HG03460 (cell line): ENCODE results near the gene MAN1A2.
A peak's percentile ranks its signal among the peaks of the same experiment; 100 is the strongest.

Source experiments
- ATAC-seq: cut with Tn5 transposase; IDR thresholded peaks from one replicate; pipeline ENCODE4 v1.9.1; 2021; ENCODE audit not compliant: unreplicated experiment

The MAN1A2 gene

DNA sequence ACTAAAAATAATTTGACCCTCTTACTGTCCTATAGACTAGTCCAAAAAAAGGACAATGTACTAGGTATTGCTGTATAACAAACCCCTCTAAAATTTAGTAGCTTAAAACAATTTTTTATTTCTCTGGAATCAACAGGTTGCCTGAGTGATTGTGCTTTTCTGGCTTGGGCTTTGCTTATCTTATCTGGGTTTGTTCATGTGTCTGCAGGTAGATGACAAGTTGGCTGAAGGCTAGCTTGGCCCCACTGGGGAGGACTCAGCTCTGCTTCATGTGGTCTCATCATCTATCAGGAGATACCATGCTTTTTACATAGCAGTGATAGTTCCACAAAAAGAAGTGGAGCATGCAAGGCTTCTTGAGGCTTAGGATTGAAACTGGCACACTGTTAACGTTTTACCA lies 114.2 kb downstream of the MAN1A2 start:
- no peak for ATAC-seq

- ATAC-seq: no peak
These were observed 126.7 kb downstream of the MAN1A2 start for GRCh38 chr1:117493906-117494305.

GRCh38 chr1:117495068-117495467 lies 127.8 kb downstream of the MAN1A2 start:
- ATAC-seq: no peak

DNA sequence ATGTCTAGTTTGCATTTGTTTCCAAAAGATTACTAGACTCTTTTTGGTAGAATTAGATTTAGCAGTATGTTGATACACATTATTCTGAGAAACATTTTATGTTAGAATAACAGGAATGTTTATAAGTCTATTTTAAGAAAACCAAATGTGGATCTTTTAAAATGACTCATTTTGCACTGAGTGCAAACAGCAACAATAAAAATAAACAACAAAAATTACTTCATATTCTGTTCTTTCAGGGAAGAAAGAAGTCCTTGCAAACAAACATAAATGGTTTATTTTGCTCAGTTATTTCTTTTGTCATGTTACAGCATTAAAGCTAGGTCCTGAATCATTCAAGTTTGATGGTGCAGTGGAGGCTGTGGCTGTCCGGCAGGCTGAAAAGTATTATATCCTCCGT lies 131.8 kb downstream of the MAN1A2 start:
- no peak for ATAC-seq

DNA sequence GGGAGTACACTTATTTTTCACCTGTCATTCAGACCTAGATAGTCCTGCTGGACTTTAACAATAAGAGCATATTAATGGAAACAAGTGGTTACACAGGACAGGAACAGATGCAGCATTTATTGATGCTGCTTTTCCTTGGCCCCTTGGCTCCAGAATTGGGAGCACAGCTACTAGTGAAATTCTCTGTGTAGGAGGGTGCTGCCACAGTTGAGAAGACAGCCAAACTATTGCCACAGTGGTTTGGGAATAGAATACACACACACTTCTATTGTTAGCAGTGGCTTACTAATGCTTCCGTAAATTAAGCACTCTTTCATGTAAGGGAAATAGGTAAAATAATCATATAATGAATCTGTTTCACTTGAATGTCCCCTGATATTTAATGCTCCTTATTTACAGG lies 133.3 kb downstream of the MAN1A2 start:
- ATAC-seq: no peak

DNA sequence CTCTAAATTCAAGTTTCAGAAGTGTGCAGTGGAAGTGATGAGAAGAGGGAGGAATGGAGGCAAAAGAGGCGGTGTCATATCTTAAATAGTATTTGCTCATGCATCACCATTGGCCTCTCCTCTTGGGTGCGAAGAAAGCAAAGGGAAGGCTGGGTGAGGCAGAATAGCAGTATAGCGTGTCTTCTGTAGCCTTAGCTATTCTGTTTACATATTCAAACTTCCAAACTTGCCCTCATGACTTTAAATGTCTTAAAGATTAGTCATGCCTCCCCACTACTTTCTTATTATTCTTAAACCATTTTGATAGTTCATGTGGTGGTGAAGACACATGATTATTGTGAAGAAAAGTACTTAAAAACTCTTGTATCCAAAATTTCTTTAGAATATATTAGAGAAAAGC lies 134.0 kb downstream of the MAN1A2 start:
- no peak for ATAC-seq

DNA sequence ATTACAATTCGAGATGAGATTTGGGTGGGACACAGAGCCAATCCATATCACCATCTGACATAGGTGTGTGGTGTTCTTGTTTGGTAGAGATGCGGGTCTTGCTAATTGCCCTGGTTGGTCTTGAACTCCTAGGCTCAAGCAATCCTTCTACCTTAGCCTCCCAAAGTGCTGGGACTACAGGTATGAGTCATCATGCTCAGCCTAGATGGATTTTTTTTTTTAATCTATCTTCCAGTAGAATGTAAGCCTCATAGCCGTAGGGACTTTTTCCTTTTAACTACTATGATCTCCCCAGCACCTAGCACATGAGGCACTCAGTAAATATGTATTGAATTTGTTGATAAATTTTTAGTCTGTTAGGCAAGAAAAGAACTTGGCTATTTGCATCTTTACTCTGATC lies 144.0 kb downstream of the MAN1A2 start:
- ATAC-seq: no peak

GRCh38 chr1:117512728-117513321 lies 145.6 kb downstream of the MAN1A2 start:
- no peak for ATAC-seq

- ATAC-seq: no peak
These were observed 155.9 kb downstream of the MAN1A2 start for GRCh38 chr1:117523111-117523510.

- no peak for ATAC-seq
These were observed 159.8 kb downstream of the MAN1A2 start for GRCh38 chr1:117527074-117527473.

DNA sequence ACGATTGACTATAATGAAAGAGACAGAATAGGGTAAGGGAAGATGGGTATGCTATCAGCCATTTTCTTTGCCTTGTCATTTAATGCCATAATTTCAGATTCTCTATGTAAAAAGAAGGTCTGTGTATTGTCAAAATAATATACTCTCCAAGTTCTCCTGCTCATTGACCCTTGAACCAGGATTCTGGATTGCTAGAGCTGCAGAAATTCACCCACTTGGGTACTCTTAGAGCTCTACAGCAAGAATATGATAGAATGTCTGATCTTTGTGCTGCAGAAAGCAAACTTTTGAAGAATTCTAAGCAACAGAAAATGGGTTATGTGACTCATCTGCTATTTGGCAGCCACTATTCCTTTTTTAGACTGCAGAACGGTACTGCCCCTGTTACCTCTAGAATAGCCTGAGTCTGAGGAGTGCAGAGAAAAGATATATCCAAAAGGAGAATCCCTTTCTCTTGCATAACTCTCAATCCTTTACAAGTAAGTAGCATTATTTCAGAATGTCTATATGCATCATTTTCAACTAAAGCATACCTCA lies 160.4 kb downstream of the MAN1A2 start:
- ATAC-seq: no peak

GRCh38 chr1:117529683-117530082 lies 162.4 kb downstream of the MAN1A2 start:
- no peak for ATAC-seq

DNA sequence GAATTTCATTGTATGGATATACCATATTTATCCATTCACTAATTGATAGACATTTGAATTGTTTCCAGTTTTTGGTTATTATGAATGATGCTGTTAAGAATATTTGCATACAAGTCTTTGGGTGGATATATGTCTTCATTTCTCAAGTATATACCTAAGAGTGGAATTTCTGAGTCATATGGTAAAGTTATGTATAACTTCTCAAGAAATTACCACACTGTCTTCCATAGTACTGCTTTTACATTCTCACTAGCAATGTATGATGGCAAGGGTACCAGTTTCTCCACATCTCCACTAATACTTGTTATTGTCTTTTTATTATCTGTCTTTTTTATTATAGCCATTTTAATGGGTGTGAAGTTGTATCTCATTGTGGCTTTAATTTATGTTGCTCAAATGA lies 164.0 kb downstream of the MAN1A2 start:
- no peak for ATAC-seq

DNA sequence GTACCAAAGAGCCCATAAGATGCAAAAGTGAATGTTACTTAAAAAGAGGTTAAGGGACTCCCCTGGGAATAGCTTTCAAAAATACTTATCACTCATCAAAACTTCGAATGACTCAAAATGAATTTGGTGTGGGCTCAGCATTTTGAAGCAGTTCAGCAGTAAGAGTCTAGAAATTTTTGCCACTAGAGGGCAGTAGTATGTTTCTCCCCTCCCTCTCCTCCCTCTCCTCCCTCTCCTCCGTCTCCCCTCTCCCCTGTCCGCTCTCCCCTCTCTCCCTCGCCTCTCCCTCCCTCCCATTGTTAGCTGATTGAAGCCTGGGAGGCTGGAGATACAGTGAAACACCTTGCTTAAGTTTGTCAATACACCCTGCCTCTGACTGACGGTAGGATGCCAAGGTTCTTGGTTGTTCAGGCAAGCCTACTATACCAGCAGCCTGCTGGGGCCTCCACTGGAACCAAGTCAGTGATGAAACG lies 167.8 kb downstream of the MAN1A2 start:
- ATAC-seq: peak; percentile 73

DNA sequence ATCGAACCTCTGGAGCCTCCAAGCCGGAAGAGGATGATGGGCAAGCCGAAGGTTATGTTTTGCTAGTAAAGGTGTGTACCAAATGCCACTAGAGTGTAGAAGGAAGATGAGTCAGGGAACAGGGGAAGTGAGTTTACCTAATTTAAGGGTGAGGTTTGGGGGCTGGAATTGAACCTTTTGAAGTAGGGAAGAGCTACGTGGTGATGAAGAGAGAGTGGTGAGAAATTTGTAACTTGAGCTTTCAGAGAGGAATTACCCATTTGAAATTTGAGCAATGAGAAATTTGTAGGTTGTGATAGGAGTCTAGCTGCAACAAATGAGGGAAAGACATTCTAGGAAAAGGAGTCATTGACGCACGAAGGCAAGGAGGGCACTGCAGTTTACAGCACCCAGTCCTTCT lies 168.6 kb downstream of the MAN1A2 start:
- no peak for ATAC-seq

DNA sequence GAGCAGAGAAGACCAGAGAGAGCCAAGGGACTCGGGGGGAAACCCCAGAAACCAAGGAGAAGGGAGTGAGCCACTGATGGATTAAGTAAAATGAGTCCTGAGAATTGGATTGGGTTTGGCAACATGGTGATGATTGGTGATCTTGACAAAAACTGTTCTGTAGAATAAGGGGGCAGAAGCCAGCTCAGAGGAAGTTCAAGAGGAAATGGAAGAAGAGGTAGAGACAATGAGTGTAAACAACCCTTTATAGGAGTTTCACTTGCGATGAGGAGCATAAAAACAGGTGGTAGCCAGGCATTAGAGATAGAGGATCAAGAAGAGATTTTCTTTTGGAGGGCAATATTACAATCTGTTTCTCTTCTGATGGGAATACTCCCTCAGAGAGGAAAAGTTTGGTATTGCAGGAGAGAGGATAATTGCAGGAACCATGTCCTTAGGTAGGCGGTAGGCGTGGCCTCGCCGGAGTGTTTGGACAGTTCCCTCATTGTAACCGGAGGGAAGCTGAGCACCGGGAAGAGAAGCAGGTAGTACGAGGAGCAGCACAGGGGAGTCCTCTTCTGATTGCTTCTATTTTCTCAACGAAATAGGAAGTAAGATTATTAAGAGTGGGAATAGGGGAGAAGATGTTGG lies 170.2 kb downstream of the MAN1A2 start:
- ATAC-seq: no peak

DNA sequence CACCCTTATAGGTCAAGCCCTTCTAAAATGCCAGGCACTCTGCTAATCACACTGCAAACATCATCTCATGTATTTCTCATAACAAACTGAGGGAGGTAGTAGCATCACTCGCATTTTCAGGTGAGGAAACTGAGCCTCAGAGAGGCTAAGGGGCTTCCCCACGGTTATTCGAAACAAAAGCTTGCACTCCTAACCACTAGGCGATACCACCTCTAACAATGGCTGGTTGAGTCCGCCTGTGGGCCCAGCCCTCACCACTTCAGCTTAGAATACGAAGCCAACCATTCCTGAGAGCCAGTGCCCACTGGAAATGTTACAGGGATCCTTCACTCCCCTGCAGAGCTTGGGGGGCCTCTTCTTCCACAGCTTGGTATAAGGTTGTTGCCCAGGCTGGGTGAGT lies 173.3 kb downstream of the MAN1A2 start:
- no peak for ATAC-seq

DNA sequence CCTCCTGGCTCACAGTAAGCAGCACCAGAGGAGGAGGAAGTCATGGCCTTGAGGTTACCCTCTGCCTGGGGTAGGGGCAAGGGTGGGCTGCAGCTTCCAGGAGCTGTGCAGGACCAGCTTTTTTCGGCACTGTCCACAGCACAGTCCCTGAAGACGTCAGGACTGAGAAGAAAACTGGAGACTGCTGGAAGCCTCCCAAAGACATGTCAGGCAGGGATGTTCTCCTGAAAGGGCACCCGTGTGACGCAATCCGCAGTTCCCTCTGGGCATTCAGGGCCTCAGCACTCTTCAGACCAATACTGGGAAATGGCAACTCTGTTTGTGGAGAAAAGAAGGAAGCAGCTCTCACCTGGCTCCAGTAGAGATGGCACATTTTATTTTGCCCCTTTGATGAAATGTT lies 173.8 kb downstream of the MAN1A2 start:
- ATAC-seq: no peak

DNA sequence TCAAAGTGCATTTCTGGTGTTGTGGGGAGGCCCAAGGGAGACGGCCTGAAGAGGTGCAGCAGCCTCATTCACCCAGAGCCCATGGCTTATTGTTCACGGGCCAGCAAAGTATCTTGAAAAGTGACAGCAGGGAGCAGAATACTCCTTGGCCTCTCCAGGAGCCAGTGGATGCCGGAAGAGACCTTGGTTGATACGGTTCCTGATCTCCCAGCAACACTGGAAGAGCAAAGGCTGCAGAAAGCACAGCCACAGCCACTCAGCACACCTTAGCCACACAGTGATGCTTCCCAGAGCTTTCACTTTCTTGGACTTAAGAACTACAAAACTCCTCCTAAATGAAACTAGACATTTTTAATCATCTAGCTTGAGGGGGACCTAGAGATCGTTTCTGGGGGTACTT lies 174.3 kb downstream of the MAN1A2 start:
- no peak for ATAC-seq

DNA sequence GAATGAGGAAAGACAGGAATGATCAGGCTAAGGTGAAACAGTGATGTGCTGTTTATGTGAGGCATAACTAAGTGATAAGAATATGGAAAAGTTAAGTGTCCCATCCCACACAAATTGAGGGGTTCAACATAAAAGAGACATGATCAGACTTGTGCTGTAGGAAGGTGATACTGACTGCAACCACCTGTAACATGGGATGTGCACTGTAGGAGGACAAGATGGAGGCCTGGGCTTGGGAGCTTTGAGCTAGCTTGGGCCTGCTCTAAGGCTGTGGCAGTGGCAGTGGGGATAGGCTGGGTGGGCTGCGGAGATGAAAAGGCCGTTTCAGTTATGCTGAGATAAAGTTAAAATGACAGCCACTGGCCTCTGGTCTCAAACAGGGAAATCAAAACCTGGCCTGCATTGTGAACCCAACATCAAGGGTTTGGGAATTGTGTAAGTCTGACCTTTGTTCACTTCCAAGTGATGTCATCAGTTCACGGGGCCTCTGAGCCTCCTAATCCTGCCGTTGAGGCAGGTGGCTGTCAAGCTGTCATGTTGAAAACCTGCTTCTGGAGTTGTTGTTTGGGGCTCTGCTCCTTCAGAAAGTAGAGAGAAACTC lies 177.4 kb downstream of the MAN1A2 start:
- no peak for ATAC-seq

DNA sequence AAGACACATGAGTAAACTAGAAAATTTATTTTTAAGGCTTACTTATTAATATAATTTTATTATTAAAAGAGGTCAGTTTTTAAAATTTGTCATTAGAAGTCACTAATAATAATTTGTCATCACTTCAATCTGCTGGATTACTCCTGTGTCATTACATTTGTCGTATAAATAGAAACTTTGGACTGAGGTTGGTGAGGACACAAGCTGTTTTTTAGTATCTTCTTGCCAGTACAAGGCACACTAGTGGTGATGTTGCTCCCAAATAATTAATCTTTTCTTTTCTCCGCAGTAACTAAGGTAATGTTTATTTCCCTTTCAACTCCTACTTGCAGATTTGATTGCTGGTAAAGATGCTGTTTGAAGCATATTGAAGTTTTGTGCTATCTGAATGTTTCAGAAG lies 179.2 kb downstream of the MAN1A2 start:
- ATAC-seq: no peak

- ATAC-seq: no peak
These were observed 186.2 kb downstream of the MAN1A2 start for GRCh38 chr1:117553471-117553870.
